Suppressor macrophage (primary cell): ENCODE data around the gene CENPP.
A peak's percentile ranks its signal among the peaks of the same experiment; 100 is the strongest.

Experiments
- DNase-seq, 4 experiments: peaks; one replicate each; pipeline ENCODE4 v3.0.0-alpha.2; 2020 to 2022

Gene CENPP

GRCh38 chr9:92600462-92601261 is 274.9 kb downstream of the CENPP start:
- no peak for DNase-seq

- DNase-seq: no peak
Observed at GRCh38 chr9:92601451-92601850, 275.7 kb downstream of the CENPP start.

DNA sequence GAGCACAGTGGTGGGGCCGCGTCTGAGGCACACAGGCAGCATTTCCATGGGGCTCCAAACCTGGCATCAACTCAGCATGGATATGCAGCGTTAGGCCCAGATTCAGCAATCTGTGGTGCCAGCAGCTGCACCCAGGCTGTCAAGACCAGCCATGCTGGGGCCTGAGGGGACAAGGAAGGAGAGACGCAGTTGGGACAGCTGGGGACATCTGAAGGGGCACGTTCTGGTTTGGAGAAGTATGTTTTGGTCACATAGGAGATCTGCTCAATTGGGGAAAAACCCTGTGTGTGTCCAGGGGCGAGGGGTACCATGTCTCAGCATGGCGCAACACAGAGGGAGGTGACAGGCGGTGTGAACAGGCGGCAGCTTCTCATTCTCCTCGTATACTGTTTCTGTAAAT is 276.7 kb downstream of the CENPP start:
- no peak for DNase-seq

DNA sequence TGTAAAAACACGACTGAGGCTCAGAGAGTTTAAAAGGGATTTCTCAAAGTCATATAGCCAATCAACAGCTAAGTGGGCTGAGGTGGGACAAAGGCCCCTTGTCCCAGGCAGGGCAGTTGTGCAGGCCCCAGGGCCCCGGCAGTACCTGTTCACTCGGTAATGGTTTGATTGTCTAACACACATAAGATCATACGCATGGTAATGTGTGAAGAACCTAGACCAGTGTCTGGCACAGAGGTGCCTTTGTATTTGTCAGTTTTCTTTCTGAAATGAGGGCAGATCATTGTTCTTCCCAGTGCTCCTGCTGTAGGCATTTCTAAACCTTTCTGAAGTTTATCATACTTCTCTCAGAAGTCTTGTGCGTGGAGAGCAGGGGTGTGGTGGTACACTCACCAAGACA is 277.3 kb downstream of the CENPP start:
- no peak for DNase-seq

GRCh38 chr9:92603990-92604389 is 278.2 kb downstream of the CENPP start:
- DNase-seq: no peak

DNA sequence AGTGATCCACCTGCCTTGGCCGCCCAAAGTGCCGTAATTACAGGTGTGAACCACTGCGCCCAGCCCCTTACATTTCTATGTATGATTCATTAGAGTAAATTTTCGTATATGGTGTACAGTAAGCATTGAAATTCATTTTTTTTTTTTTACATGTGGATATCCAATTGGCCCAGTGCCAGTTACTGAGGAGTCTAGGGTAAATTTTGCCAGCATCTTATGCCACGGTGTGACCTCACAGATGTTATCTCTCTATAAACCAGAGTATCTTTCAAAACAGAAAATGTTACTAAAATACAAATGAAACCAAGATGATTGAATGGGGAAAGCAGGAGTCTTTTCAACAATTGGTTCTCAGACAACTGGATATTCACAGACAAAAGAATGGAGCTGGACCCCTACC is 279.5 kb downstream of the CENPP start:
- no peak for DNase-seq

DNA sequence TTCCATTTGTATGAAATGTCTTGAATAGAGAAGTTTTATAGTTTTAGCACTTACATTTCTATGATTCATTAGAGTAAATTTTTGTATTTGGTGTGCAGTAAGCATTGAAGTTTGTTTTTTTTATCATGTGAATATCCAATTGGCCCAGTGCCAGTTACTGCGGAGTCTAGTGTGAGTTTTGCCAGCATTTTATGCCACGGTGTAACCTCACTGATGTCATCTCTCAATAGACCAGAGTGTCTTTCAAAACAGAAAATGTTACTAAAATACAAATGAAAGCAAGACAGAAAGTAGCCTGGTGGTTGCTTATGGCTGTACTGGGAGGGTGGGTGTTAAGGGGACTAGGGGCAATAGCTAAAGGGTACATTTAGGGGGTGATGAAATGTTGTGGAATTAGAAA is 281.3 kb downstream of the CENPP start:
- peak in 1 of 4 experiments; percentile 8 for DNase-seq

GRCh38 chr9:92607773-92608172 is 282.0 kb downstream of the CENPP start:
- peak in 2 of 4 experiments; percentile 9 to 28 for DNase-seq

DNA sequence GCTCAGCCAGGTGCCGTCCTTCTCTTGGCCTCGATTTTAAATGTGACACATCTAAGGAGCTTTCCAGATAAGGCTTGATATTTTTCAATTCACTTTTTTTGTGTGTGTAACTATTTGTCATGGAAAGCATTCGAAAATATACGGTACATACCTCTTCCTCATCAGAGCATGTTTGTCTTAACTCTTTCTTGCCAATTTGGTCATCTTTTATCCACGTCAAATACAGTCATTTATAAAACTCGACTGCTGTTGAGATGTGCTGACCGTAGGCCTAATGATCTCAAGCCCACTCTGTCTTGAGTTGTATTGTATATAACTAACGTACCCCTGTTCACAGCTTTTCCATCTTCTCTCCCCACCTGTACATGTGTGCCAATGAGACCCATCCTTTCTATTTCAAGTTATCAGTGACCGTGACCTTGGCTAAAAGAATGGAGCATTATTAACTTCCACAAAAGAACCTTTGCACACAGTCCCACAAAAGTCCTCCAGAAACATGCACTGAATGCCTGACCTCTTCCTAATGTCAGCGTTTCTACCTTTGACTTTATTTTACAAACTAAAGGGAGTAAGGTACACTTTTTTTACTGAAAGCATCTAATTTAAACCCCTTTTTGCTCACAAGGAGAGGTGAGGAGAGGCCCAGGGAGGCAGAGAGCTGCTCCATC is 282.6 kb downstream of the CENPP start:
- DNase-seq: no peak

DNA sequence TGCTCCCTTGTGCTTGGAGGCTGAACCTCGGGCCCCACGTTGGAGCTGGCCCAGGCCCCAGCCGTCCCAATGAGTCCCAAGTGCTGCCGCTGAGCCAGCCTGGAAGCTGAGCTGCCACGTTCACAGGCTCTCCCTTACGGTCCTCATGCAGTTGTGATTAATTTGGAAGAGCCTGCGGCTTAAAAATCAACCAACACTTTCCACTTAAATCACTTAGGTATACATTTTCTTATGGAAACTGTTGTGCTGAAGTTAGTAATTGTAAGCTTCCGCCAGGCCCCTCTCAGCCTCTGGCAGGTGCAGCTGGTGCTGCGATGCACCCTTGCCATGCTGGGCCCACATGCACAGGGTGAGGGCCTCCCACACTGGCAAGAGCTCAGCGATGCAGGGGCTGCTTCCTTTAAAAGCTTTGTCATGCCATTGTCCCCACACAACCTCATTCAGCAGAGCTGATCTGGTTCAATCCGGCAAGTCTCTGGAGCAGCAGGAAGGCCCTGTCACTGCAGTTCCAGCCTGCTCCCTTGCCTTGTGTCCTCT is 283.2 kb downstream of the CENPP start:
- no peak for DNase-seq

DNA sequence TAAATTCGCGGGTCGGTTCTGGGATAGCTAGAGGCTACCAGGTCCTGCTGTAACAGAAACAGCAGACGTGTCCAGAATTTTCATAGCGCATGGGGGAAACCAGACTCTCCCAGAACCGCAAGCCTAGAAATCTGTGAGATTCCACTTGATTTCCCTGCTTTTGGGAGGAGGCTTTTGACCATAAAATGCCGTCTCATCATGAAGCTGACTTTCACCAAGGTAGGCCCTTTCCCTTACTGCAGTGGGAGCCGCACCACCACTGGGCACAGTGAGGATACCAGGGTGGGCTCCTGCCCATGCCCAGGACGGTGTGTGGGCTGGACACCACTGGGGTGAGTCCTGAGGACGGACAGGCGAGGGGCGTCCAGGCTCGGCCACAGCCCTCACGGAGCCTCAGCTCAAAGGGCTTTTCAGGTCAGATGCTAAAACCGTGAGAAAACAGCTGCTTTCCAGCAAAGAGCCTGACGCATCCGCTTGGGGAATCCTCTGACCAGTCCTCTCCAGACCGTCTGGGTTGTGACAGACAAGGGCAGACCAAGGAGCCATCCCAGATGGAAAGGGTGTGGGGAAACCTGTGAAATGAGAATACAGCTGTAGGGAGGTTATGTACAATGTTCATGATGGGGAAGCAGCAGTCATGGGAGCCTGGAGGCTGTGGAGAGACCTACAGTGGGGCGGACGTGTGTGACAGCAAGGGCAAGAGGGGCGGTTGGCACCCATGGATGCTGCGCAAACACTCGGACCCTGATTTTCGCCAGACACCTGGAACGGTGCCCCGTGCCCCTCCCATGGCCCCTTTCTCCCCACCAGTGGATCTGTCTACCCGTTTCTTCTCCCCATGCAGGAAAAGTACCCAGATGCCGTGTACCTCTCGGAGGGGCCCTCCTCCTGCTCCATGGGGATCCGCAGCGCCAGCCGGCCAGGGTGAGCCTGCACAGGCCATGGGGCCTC is 285.0 kb downstream of the CENPP start:
- DNase-seq: no peak

DNA sequence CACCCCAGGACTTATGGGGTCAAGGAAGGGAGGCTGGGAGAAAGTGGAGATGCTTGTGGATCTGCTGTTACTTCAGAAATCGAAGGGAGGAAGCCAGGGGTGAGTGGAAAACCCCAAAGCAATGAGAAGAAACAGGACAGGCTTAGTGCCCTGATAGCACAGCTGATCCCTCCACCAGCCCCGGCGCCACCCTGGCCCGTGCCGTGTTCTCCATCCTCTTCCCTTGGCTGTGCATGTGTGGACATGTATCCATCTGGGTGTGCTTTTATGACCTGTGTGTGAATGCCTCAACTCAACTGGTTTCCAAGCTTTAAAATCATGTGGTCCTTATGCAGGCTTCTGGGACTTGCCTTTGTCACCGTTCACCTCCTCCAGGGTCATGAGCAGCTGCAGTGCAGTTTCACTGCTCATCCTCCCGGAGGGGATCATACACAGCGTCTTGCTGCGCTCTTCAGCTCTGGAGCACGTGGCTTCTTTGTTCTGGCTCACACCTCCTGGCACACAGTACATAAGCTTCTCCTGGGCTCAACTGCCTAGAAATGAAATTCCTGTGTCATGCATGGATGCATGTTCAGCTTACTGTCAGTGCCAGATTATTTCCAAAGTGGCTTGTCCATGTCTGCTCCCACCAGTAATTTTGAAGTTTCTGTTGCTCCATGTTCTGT is 286.0 kb downstream of the CENPP start:
- DNase-seq: no peak

DNA sequence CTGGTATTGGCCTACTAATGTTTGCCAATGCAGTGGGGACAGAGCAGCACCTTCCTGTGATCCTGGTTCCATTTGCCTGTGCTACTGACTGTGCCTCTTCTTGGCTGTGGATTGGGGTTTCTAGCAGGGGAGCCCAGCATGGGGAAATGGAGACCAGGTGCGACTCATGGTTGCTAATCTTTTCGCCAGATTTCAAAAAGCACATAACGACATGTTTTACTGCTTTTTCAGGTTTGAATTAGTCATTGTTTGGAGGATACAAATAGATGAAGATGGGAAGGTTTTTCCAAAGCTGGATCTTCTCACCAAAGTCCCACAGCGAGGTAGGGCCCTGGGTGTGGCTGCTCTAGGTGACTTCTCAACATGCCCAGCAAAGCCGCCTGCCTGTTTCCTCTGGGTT is 286.5 kb downstream of the CENPP start:
- DNase-seq: no peak

GRCh38 chr9:92612816-92613215 is 287.1 kb downstream of the CENPP start:
- DNase-seq: no peak

- DNase-seq: no peak
Observed at GRCh38 chr9:92613268-92614122, 287.7 kb downstream of the CENPP start.

DNA sequence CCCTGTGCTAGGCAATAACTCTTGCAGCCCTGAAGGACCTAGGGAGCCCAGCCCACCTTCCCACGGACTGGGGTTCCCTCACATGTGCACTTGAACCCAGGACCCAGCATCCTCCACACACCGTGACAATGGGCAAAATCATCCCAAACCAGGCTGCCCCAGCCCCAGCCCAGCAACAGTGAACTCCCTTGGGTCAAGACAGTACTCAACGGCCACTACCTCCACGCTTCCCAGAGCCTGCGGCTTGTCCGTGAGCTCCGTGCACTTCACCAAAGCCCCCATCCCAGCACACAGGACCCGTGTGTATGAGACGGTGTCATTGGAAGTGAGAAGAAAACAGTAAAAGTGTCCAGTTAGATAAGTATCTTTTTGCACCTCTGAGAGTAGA is 288.4 kb downstream of the CENPP start:
- DNase-seq: no peak

DNA sequence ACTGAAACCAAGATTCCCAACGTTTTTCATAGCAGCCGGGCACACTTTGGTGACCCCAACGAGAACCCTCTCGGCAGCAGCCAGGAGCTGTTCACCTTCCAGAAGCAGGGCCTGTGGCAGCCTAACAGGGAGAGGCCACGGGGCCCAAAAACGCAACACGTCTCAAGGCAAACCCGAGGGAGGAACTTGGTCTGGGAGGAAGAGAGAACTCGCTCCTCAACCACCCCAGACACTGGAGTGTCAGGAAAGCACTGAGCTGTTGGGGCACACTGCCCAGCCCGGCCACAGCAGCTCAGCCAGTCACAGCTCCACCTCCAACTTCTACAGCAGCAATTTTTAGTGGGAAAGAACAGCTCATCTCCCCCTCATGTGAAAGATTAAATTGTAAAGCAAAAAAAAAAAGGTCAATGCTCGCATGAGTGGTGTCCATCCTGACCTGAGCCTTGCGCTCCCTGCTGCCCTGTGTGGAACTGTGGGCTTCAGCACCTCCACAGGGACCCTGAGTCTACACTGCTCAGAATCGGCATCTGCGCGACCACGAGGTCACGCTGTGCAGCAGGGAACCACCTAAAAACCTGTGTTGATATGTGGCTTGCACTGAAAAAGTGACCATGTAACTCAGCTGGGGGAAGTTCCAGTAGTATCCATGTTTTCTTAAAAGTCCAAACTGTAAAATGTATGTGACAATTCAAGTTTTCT is 289.2 kb downstream of the CENPP start:
- no peak for DNase-seq

- no peak for DNase-seq
Observed at GRCh38 chr9:92615790-92616189, 290.0 kb downstream of the CENPP start.

DNA sequence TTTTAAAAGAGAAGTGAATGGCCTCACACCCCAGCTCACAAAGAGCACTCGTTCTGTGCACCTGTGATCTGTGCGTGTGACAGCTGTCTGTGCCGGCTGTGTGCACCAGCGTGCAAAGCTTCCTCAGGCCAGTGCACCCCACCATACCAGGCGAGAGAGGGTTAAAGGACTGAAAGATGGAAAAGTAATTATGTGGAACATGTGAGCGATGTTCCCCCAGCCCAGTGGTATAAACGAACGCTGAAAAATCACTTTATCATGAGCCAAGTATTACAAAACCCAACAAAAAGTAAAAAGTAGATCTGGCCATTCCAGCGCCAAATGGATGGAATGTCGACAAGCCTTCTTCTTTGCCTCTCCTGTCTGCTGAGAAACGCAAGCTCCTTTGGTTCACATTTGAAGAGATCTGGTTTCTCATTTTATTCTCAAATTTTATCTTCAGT is 290.5 kb downstream of the CENPP start:
- DNase-seq: no peak

DNA sequence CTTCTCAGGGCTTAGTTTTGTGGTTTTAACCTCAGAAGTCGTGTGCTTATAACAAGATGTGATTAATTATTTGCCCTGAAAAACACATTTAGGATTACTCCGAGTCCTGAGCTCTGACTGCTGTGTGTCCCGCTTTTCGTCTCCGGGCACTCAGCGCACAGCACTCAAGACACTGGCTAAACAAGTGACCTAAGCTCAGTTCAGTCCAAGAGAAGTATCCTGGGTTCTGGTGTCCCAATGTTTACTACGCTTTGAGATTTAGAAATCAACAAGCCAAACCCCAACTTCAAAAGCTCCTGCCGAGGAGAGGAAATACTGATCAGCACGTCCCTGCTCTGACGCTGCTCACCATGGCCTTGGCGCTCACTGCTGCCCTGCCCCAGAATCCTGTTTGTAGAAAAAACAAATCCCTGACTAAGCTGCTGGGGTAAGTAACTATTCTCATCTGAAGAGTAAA is 290.9 kb downstream of the CENPP start:
- DNase-seq: no peak
